Caki2 (cell line): ENCODE measurements around the gene ZNF831. TPM values are rescaled to one million over a fixed set of nuclear protein-coding genes. Genes with fewer than 3 reads are reported as not detected.

Experiments
- DNase-seq: peaks from one replicate; pipeline ENCODE4 v3.0.0-alpha.2; 2015; ENCODE audit warnings: low read depth
- in situ Hi-C: cut with HindIII; loops from 2 replicates; pipeline ENCODE4 v1.10.0; 2016; ENCODE audit warnings: low sequenced_read_pairs, low pct_unique_long_range_greater_than_20kb, mixed read lengths
- total RNA-seq: library from RNA; depleted of rRNA; stranded (reverse); fragments of >200 nt; shearing (Covaris generic); gene quantifications from 2 replicates; pipeline ENCODE4 v1.2.3, GENCODE V29; 2014; ENCODE audit warnings: low replicate concordance; rRNA removed

Gene ZNF831
- not detected in 2 replicates for total RNA-seq

- DNase-seq: no peak
- in situ Hi-C loops: no loop called here
Measured at GRCh38 chr20:59163631-59164530, at the start of gene ZNF831. ZNF831 (plus strand) TSS chr20:59163821; CDS start chr20:59191020, 27,199 bp downstream.

GRCh38 chr20:59117526-59117925 is 46.1 kb upstream of the ZNF831 start:
- DNase-seq: no peak
- in situ Hi-C loops: no loop called here

- in situ Hi-C loops: no loop called here
Measured at GRCh38 chr20:59118855-59119254, 44.8 kb upstream of the ZNF831 start.

GRCh38 chr20:59120491-59120890 is 43.1 kb upstream of the ZNF831 start:
- DNase-seq: no peak
- in situ Hi-C loops: no loop called here

More at GRCh38 chr20:59118855-59119254, 44.8 kb upstream of the ZNF831 start:
- no peak for DNase-seq

DNA sequence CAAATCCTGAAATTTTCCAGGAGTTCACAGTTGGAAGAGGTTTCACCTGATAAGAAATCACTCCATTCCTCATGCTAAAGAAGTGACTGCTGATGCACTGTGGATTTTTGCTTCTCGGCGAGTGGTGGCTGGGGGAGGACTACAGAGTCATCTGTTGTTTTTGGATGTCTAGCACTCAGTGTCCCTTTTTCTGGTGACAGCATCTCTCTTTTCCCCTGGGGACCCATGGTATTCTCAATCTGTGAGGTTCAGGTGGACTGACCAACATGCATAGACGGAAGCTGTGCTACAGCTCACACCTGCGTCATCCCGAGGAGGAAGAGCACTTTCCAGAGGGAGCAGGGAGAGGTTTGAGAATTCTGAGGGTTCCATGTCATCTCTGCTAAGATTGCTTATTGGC is 42.7 kb upstream of the ZNF831 start:
- in situ Hi-C loops: no loop called here

GRCh38 chr20:59121714-59122565 is 41.7 kb upstream of the ZNF831 start:
- in situ Hi-C loops: no loop called here
- no peak for DNase-seq

More for the DNA sequence above, 42.7 kb upstream of the ZNF831 start:
- no peak for DNase-seq

DNA sequence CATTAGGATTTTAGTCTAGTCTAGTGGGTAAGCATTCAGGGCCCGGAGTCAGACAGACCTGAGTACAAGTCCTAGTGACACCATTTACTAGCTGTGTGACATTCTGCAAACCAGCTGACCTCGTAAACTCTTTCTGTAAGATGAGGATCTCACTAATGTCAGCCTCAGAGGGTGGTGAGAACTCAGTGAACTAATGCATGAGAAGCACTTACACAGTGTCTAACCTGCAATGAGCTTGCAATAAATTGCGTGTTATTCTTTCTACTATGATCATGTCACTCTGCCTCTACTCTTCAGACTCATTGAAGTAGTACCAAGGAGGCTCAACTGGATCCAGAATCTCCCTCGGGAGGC is 41.1 kb upstream of the ZNF831 start:
- no peak for DNase-seq
- in situ Hi-C loops: no loop called here

DNA sequence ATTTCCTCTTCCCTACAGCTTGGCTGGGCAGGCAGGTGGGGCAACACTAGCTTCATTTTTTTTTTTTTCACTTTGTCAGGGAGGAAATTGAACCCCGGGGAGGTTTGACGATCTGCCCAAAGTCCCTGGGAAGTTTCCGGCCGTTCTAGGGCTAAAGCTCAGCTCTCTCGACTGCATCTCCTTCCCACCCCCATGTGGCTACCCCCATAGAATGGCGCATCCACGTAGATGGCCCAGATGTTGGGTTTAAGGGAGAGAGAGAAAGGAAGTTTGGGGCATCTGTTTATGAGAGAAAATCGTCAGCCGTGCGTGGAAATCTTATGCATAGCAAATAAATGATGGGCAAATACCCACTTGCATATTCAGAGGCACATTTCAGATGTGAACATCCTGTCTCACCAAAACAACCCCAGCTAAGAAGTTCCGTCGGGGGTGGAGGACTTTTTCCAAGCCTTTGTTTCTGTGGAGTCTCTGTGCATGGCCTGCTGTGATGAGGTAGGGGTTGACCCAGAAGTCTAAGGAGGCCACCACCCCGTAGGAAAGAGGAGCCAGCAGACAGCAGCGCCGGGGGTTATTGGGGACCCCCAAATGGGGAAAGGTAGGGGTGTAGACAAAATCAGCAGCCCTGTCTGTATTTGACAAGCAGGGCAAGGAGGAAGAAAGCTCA is 40.5 kb upstream of the ZNF831 start:
- DNase-seq: no peak
- in situ Hi-C loops: no loop called here

GRCh38 chr20:59123678-59124255 is 39.9 kb upstream of the ZNF831 start:
- in situ Hi-C loops: no loop called here
- no peak for DNase-seq

GRCh38 chr20:59124296-59125029 is 39.2 kb upstream of the ZNF831 start:
- DNase-seq: no peak
- in situ Hi-C loops: no loop called here

DNA sequence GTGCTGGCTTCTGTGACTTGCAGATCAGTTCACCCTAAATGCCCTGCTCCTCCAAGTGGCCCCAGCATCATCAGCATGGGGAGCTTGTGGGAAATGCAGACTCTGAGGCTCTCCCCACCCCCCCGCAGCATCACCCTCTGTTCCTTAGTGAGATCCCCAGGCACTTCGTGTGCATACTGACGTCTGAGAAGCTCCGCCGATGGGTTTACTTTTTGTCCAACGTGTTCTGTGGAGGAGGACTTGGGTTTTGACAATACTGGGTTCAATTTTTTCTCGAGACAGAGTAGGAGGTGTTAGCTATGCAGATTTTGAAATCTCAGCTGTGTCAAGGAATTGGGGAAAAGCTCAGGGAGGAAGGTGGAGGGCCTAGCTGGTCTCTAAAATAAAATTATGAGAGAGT is 38.3 kb upstream of the ZNF831 start:
- in situ Hi-C loops: no loop called here

GRCh38 chr20:59125836-59126235 is 37.8 kb upstream of the ZNF831 start:
- in situ Hi-C loops: no loop called here
- no peak for DNase-seq

More for the DNA sequence above, 38.3 kb upstream of the ZNF831 start:
- no peak for DNase-seq

GRCh38 chr20:59127839-59128238 is 35.8 kb upstream of the ZNF831 start:
- DNase-seq: no peak
- in situ Hi-C loops: no loop called here

DNA sequence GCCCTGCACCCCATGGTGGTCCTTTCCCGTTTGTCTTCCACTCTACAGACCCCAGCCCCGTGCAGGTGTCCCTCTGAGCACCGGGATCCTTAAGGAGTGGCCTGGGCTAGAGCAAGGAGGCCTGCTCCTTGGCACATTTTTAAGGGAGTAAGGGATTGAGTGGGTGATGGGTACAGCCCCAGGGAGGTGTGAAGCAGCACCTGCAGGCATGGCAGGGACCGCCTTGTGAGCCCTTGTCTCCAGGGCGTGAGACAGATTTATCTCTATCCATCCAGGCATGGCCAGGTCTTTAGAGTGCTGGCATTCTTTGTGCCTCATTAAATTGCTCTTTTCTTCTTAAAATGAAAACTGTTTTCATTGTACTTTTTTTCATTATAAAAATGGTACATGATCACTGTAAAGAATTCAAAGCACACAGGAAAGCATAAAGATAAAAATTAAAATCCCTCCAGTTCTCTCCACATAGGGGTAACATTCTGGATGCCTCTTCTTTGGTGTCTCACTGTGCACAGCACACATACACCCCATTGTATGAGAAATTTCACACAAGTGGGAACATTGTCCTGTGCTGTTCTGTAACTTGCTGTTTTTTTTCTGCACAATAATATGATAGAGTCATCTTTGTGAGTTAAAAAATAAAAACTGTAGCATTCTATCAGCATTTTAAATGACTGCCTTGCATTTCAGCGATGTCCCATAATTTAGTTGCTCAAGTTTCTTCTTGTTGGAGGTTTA is 31.9 kb upstream of the ZNF831 start:
- in situ Hi-C loops: no loop called here
- no peak for DNase-seq

DNA sequence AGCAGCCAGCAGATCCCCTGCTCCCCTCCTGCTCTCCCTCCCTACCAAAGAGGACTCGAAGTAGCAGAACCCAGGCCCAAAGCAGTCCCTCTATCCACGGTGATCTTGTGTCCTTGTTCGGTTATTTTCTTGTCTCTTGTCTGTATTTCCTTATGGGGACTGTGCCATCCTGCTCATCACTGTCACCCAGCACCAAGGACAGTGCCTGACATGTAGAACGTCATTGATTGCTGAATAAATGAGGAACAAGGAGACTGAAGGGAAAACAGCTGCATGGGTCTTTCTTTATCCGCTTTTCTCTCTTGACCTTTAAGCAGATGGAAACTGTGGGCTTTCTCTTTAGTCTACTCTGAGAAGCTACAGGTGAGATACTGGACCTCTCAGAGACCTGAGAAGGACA is 29.4 kb upstream of the ZNF831 start:
- in situ Hi-C loops: no loop called here

GRCh38 chr20:59135093-59135492 is 28.5 kb upstream of the ZNF831 start:
- in situ Hi-C loops: no loop called here
- DNase-seq: no peak

More for the DNA sequence above, 29.4 kb upstream of the ZNF831 start:
- no peak for DNase-seq

- in situ Hi-C loops: no loop called here
- no peak for DNase-seq
Measured at GRCh38 chr20:59136027-59136426, 27.6 kb upstream of the ZNF831 start.
